GM20431 (cell line): ENCODE results near the gene ZKSCAN4.

Source experiments
- in situ Hi-C: fragments of 300-500 bp; cut with MseI, MboI; formaldehyde crosslinking; loops from one replicate; pipeline ENCODE4 v1.15.0; 2020; ENCODE audit warnings: low sequenced_read_pairs; ENCODE audit not compliant: unreplicated experiment

ZKSCAN4 gene

GRCh38 chr6:28211840-28212509 is 40.1 kb downstream of the ZKSCAN4 start:
- in situ Hi-C loops: no loop called here

GRCh38 chr6:28209753-28210535 is 42.1 kb downstream of the ZKSCAN4 start:
- in situ Hi-C loops: no loop called here

GRCh38 chr6:28208111-28208659 is 43.9 kb downstream of the ZKSCAN4 start:
- in situ Hi-C loops: no loop called here

- in situ Hi-C loops: no loop called here
Measured at GRCh38 chr6:28207510-28208110, 44.5 kb downstream of the ZKSCAN4 start.

GRCh38 chr6:28206928-28207509 is 45.0 kb downstream of the ZKSCAN4 start:
- in situ Hi-C loops: no loop called here

GRCh38 chr6:28206527-28206926 is 45.5 kb downstream of the ZKSCAN4 start:
- in situ Hi-C loops: no loop called here

- in situ Hi-C loops: no loop called here
Measured at GRCh38 chr6:28205879-28206278, 46.2 kb downstream of the ZKSCAN4 start.

- in situ Hi-C loops: no loop called here
Measured at GRCh38 chr6:28203201-28203600, 48.9 kb downstream of the ZKSCAN4 start.

- in situ Hi-C loops: no loop called here
Measured at GRCh38 chr6:28200020-28200419, 52.0 kb downstream of the ZKSCAN4 start.
